ENCODE data around the gene ITPR1. TPM values are rescaled to one million over a fixed set of nuclear protein-coding genes. Genes with fewer than 3 reads are reported as not detected.

ITPR1 gene
- total RNA-seq, 1 donor from 2014 or later, result 53.1 TPM

DNA sequence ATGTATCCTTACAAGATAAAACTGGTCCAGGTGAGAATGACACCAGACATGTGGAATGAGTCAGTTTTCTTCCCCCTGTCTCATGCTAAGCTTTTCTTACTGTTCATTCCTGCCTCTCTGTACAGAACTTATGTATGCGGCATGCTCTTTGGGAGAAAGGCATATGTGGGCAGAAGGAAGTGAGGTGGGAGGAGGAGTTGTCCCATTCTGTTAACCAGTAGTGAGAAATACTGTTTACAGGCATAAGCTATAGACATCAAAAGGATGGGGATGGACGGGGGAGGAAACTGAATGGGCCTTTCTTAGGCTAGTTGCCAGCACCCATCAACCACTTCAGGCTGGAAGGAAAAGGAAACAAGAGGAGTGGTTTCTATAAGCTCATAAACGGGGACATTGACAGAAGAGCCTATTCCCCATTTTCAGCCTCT lies 342.5 kb downstream of the ITPR1 start:
- TF ChIP-seq, protein P1, sequence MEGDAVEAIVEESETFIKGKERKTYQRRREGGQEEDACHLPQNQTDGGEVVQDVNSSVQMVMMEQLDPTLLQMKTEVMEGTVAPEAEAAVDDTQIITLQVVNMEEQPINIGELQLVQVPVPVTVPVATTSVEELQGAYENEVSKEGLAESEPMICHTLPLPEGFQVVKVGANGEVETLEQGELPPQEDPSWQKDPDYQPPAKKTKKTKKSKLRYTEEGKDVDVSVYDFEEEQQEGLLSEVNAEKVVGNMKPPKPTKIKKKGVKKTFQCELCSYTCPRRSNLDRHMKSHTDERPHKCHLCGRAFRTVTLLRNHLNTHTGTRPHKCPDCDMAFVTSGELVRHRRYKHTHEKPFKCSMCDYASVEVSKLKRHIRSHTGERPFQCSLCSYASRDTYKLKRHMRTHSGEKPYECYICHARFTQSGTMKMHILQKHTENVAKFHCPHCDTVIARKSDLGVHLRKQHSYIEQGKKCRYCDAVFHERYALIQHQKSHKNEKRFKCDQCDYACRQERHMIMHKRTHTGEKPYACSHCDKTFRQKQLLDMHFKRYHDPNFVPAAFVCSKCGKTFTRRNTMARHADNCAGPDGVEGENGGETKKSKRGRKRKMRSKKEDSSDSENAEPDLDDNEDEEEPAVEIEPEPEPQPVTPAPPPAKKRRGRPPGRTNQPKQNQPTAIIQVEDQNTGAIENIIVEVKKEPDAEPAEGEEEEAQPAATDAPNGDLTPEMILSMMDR (IDR thresholded peaks at IDR 0.05; ENCODE audit: unreplicated experiment), result no peak
- Mint-ChIP-seq H3K27ac (ENCODE audit: unreplicated experiment) (no peak overlapping the region), H3K27me3 (ENCODE audit: unreplicated experiment) (peaks cover 2% of the 10 kb centered on the region), H3K4me3 (ENCODE audit: unreplicated experiment) (no peak overlapping the region), H3K36me3 (ENCODE audit: low read depth, unreplicated experiment) (peaks cover 14% of the 10 kb centered on the region), H3K4me1 (ENCODE audit: unreplicated experiment) (peaks cover 13% of the 10 kb centered on the region), H3K9me3 (ENCODE audit: unreplicated experiment) (no peaks in the 10 kb centered on the region)
- DNase-seq (ENCODE audit: low spot score), result no peak

DNA sequence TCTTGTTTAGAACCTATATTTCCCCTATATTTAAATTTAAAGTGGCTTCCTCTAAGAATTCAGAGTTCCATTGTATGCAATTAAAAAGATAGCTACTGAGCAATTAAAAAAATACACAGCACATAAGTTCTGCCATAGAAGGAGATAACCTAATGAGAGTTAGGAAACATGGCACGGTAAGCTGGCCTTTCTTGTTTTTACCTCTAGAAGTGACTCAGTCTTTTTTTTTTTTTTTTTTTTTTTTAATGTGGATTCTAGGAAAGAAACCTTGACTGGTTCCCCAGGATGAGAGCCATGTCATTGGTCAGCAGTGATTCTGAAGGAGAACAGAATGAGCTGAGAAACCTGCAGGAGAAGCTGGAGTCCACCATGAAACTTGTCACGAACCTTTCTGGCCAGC lies 343.4 kb downstream of the ITPR1 start:
- Mint-ChIP-seq H3K9me3 (ENCODE audit: unreplicated experiment) (no peaks in the 10 kb centered on the region), H3K36me3 (ENCODE audit: low read depth, unreplicated experiment) (peaks cover 14% of the 10 kb centered on the region), H3K27me3 (ENCODE audit: unreplicated experiment) (peaks cover 2% of the 10 kb centered on the region), H3K4me1 (ENCODE audit: unreplicated experiment) (peaks cover 4% of the 10 kb centered on the region), H3K4me3 (ENCODE audit: unreplicated experiment) (no peak overlapping the region), H3K27ac (ENCODE audit: unreplicated experiment) (no peak overlapping the region)
- TF ChIP-seq, protein P1 (IDR thresholded peaks at IDR 0.05; ENCODE audit: unreplicated experiment), result no peak
- DNase-seq (ENCODE audit: low spot score), result no peak

DNA sequence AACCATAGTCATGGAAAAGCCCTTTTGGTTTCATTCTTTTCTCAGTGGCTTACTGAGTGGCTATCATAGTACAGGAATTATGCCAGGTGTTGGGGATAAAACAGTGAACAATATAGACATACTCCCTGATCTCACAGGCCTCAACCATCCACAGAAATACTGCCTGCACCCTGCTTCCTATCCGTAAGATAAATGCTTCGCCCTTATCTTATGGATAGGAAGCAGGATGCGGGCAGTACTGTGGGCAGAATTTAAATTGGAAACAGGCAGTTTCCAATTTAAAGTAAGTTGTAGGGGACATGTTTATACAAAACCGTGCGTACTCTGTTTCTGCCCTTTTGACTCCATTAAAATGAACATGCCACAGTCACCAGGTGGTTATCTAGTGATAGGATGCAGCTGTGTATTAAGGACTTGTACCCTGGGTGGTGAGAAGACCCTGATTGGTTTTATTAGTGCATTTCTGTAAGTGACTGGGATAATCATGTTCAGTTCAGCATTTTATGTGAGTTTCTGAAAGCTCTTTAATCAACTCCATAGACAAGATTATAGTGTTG lies 344.3 kb downstream of the ITPR1 start:
- Mint-ChIP-seq H3K9me3 (ENCODE audit: unreplicated experiment) (no peaks in the 10 kb centered on the region), H3K36me3 (ENCODE audit: low read depth, unreplicated experiment) (peaks cover 14% of the 10 kb centered on the region), H3K27ac (ENCODE audit: unreplicated experiment) (no peak overlapping the region), H3K27me3 (ENCODE audit: unreplicated experiment) (peaks cover 2% of the 10 kb centered on the region), H3K4me3 (ENCODE audit: unreplicated experiment) (no peak overlapping the region), H3K4me1 (ENCODE audit: unreplicated experiment) (no peaks in the 10 kb centered on the region)
- DNase-seq (ENCODE audit: low spot score), result no peak
- TF ChIP-seq, protein P1 (IDR thresholded peaks at IDR 0.05; ENCODE audit: unreplicated experiment), result no peak

DNA sequence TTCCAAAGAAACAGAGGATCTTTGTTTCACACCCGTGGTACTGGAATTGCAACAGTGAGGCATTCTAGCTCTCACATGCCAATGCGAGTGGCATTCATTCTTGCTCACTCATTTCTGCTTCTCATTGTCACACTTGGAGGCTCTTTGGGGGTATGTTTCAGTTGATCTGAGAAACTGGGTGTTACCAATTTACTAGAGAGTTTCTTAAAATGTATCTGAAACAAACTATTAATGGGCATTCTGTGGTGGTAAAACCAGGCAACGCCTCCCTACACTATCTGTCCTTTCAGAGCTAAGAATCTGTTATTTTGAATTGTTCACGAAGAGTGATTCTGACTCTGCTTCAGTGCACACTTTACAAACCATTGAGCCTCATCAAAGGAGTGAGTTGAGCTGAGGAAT lies 345.5 kb downstream of the ITPR1 start:
- no peak for DNase-seq (ENCODE audit: low spot score)
- Mint-ChIP-seq H3K27me3 (ENCODE audit: unreplicated experiment) (no peaks in the 10 kb centered on the region), H3K4me3 (ENCODE audit: unreplicated experiment) (no peak overlapping the region), H3K4me1 (ENCODE audit: unreplicated experiment) (no peaks in the 10 kb centered on the region), H3K9me3 (ENCODE audit: unreplicated experiment) (no peaks in the 10 kb centered on the region), H3K27ac (ENCODE audit: unreplicated experiment) (no peak overlapping the region), H3K36me3 (ENCODE audit: low read depth, unreplicated experiment) (peaks cover 14% of the 10 kb centered on the region)
- TF ChIP-seq, protein P1 (IDR thresholded peaks at IDR 0.05; ENCODE audit: unreplicated experiment), result no peak

DNA sequence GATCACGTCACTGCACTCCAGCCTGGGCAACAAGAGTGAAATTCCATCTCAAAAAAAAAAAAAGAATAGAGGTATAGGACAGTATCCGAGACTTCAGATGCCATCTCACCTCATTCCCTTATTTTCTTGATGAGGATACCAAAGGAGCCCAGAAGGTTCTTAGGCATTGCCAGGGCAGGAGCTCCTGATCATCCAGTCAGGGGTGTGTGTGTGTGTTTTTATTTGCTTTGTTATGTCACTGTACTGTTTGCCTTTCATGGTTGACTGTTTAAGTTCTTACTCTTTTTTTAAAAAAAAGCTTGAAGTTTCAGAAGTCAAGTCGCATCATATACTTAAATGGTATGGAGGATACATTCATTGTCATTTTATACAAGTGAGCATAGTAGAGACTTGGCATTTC lies 346.1 kb downstream of the ITPR1 start:
- Mint-ChIP-seq H3K4me1 (ENCODE audit: unreplicated experiment) (no peaks in the 10 kb centered on the region), H3K27ac (ENCODE audit: unreplicated experiment) (no peak overlapping the region), H3K4me3 (ENCODE audit: unreplicated experiment) (no peak overlapping the region), H3K9me3 (ENCODE audit: unreplicated experiment) (no peaks in the 10 kb centered on the region), H3K36me3 (ENCODE audit: low read depth, unreplicated experiment) (peaks cover 14% of the 10 kb centered on the region), H3K27me3 (ENCODE audit: unreplicated experiment) (no peaks in the 10 kb centered on the region)
- DNase-seq (ENCODE audit: low spot score), result no peak
- TF ChIP-seq, protein P1 (IDR thresholded peaks at IDR 0.05; ENCODE audit: unreplicated experiment), result no peak
